ENCODE results near the gene BCR. TPM values are rescaled to one million over a fixed set of nuclear protein-coding genes. Genes with fewer than 3 reads are reported as not detected.

The BCR gene
- total and polyA plus RNA-seq, 10 donors: 15.2 to 64.8 (median 50.7) TPM

- DNase-seq: no peak
- Histone ChIP-seq H3K36me3 (no peaks in the 10 kb centered on the region), H3K9me3 (no peaks in the 10 kb centered on the region), H3K27ac (no peak overlapping the region), H3K27me3 (replicated peaks in 1 of 7) (peaks cover 0 to 58% (median 3%) of the 10 kb centered on the region in 7 donors), H3K4me3 (no peak overlapping the region), H3K4me1 (peaks cover 0 to 7% (median 0%) of the 10 kb centered on the region in 6 donors)
- no peak for TF ChIP-seq POLR2A (IDR thresholded peaks at IDR 0.05)
- no peak for TF ChIP-seq CTCF (IDR thresholded peaks at IDR 0.05 in 8 of 11, conservative IDR thresholded peaks at IDR 0.05 in 3 of 11)
- no peak for TF ChIP-seq POLR2AphosphoS5 (IDR thresholded peaks at IDR 0.05)
- intact Hi-C loops (cut with DNase I; ENCODE audit: low total_unique reads): no loop called here
These were observed 181.4 kb downstream of the BCR start for GRCh38 chr22:23361676-23362075.

- H3K27ac ChIP-seq: no peak overlapping the region
- TF ChIP-seq CTCF (IDR thresholded peaks at IDR 0.05 in 8 of 11, conservative IDR thresholded peaks at IDR 0.05 in 3 of 11) (no peak), POLR2A (IDR thresholded peaks at IDR 0.05) (no peak), POLR2AphosphoS5 (IDR thresholded peaks at IDR 0.05) (no peak)
- intact Hi-C loops (cut with DNase I; ENCODE audit: low total_unique reads): no loop called here
- H3K27me3 ChIP-seq (replicated peaks in 1 of 7): peaks cover 0 to 68% (median 5%) of the 10 kb centered on the region in 7 donors
- no peaks in the 10 kb centered on the region for H3K9me3 ChIP-seq
- no peak for DNase-seq
- no peak overlapping the region for H3K4me3 ChIP-seq
- no peaks in the 10 kb centered on the region for H3K4me1 ChIP-seq
- H3K36me3 ChIP-seq: no peaks in the 10 kb centered on the region
- 73 to 88% (median 76%) methylated on average over 3 of the region's 3 CpGs for WGBS, 5 donors
These were observed 183.4 kb downstream of the BCR start for GRCh38 chr22:23363683-23364082.

GRCh38 chr22:23364389-23364788, 184.1 kb downstream of the BCR start:
- H3K27me3 ChIP-seq (replicated peaks in 1 of 7): peaks cover 0 to 73% (median 5%) of the 10 kb centered on the region in 7 donors
- H3K27ac ChIP-seq: no peak overlapping the region
- intact Hi-C loops (cut with DNase I; ENCODE audit: low total_unique reads): no loop called here
- TF ChIP-seq CTCF (IDR thresholded peaks at IDR 0.05 in 8 of 11, conservative IDR thresholded peaks at IDR 0.05 in 3 of 11) (no peak), POLR2A (IDR thresholded peaks at IDR 0.05) (no peak), POLR2AphosphoS5 (IDR thresholded peaks at IDR 0.05) (no peak)
- WGBS, 5 donors: 51 to 86% (median 58%) methylated on average over 3 of the region's 3 CpGs
- no peak overlapping the region for H3K4me3 ChIP-seq
- no peaks in the 10 kb centered on the region for H3K9me3 ChIP-seq
- no peaks in the 10 kb centered on the region for H3K36me3 ChIP-seq
- no peak for DNase-seq
- no peaks in the 10 kb centered on the region for H3K4me1 ChIP-seq

- Histone ChIP-seq H3K4me1 (no peaks in the 10 kb centered on the region), H3K27ac (no peak overlapping the region), H3K27me3 (replicated peaks in 1 of 7) (peaks cover 0 to 68% (median 5%) of the 10 kb centered on the region in 7 donors), H3K36me3 (no peaks in the 10 kb centered on the region), H3K4me3 (no peak overlapping the region), H3K9me3 (no peaks in the 10 kb centered on the region)
- DNase-seq: no peak
- intact Hi-C loops (cut with DNase I; ENCODE audit: low total_unique reads): no loop called here
- TF ChIP-seq CTCF (IDR thresholded peaks at IDR 0.05 in 8 of 11, conservative IDR thresholded peaks at IDR 0.05 in 3 of 11): no peak
- TF ChIP-seq POLR2A (IDR thresholded peaks at IDR 0.05): no peak
- no peak for TF ChIP-seq POLR2AphosphoS5 (IDR thresholded peaks at IDR 0.05)
- WGBS, 5 donors: 82 to 96% (median 94%) methylated on average over 6 of the region's 6 CpGs
These were observed 185.2 kb downstream of the BCR start for GRCh38 chr22:23365524-23365923.
